ENCODE measurements around the gene HSPA4L.

HSPA4L gene

GRCh38 chr4:127783955-127784770 is 2.0 kb downstream of the HSPA4L start:
- no peak for DNase-seq

- DNase-seq = peak; percentile 41
Observed at GRCh38 chr4:127788517-127788916, 6.4 kb downstream of the HSPA4L start.

GRCh38 chr4:127791391-127791790 is 9.3 kb downstream of the HSPA4L start:
- DNase-seq = no peak

GRCh38 chr4:127793528-127793927 is 11.4 kb downstream of the HSPA4L start:
- no peak for DNase-seq

- DNase-seq = no peak
Observed at GRCh38 chr4:127799711-127800110, 17.6 kb downstream of the HSPA4L start.

GRCh38 chr4:127809173-127809800 is 27.2 kb downstream of the HSPA4L start:
- no peak for DNase-seq

GRCh38 chr4:127810551-127810950 is 28.4 kb downstream of the HSPA4L start:
- DNase-seq = no peak

- no peak for DNase-seq
Observed at GRCh38 chr4:127822430-127822829, 40.3 kb downstream of the HSPA4L start.

- DNase-seq = no peak
Observed at GRCh38 chr4:127828121-127828520, 46.0 kb downstream of the HSPA4L start.

- no peak for DNase-seq
Observed at GRCh38 chr4:127829014-127829413, 46.9 kb downstream of the HSPA4L start.

- no peak for DNase-seq
Observed at GRCh38 chr4:127832585-127832984, 50.5 kb downstream of the HSPA4L start.

- DNase-seq = no peak
Observed at GRCh38 chr4:127843704-127844600, 61.8 kb downstream of the HSPA4L start.

GRCh38 chr4:127844601-127845116 is 62.5 kb downstream of the HSPA4L start:
- peak; percentile 85 for DNase-seq

GRCh38 chr4:127846061-127846460 is 63.9 kb downstream of the HSPA4L start:
- peak; percentile 83 for DNase-seq

GRCh38 chr4:127846765-127847164 is 64.6 kb downstream of the HSPA4L start:
- DNase-seq = no peak

GRCh38 chr4:127849505-127850234 is 67.5 kb downstream of the HSPA4L start:
- no peak for DNase-seq

- no peak for DNase-seq
Observed at GRCh38 chr4:127852661-127853060, 70.5 kb downstream of the HSPA4L start.

- DNase-seq = peak; percentile 54
Observed at GRCh38 chr4:127856196-127856812, 74.2 kb downstream of the HSPA4L start.

- no peak for DNase-seq
Observed at GRCh38 chr4:127856813-127857447, 74.8 kb downstream of the HSPA4L start.

- DNase-seq = no peak
Observed at GRCh38 chr4:127857641-127858040, 75.5 kb downstream of the HSPA4L start.

- DNase-seq = no peak
Observed at GRCh38 chr4:127868196-127868595, 86.1 kb downstream of the HSPA4L start.
